ENCODE results near the gene TXLNG. TPM values are rescaled to one million over a fixed set of nuclear protein-coding genes. Genes with fewer than 3 reads are reported as not detected.
A peak's percentile ranks its signal among the peaks of the same experiment; 100 is the strongest.

TXLNG gene
- total and polyA plus RNA-seq, 2 of the 13 experiments (the other 11 are each of a cell fraction or from before 2014, with no cell fraction given), result 13.1 to 15.5 TPM

- TF ChIP-seq STAT6 (CRISPR knock-in tag; IDR thresholded peaks at IDR 0.05; ENCODE audit: borderline replicate concordance) (no peak), NR2F6 (IDR thresholded peaks at IDR 0.05) (peak; percentile 34; the same call in 1 of the 2 replicates), NR2F6 (CRISPR knock-in tag; IDR thresholded peaks at IDR 0.05) (peak; percentile 46; the same call in 1 of the 2 replicates), FOXA3 (CRISPR knock-in tag; IDR thresholded peaks at IDR 0.05) (peak; percentile 58), SMC3 (IDR thresholded peaks at IDR 0.05; ENCODE audit: low read length) (peak; percentile 26; the same call in 1 of the 2 replicates), ZXDC (CRISPR knock-in tag; IDR thresholded peaks at IDR 0.05) (no peak), USF2 (IDR thresholded peaks at IDR 0.05; ENCODE audit: low read depth, low read length) (no peak), USF2 (CRISPR knock-in tag; IDR thresholded peaks at IDR 0.05; ENCODE audit: borderline replicate concordance) (no peak), KLF11 (CRISPR knock-in tag; IDR thresholded peaks at IDR 0.05) (no peak), ZBTB40 (IDR thresholded peaks at IDR 0.05) (peak; percentile 68), ZBTB40 (CRISPR knock-in tag; IDR thresholded peaks at IDR 0.05) (no peak; the same call in 1 of the 2 replicates), NR3C1 (CRISPR knock-in tag; IDR thresholded peaks at IDR 0.05) (no peak), E2F2 (CRISPR knock-in tag; IDR thresholded peaks at IDR 0.05; ENCODE audit: borderline replicate concordance) (no peak)
These were observed 39.9 kb downstream of the TXLNG start (continued) for GRCh38 chrX:16826207-16826606.
